Esophagus squamous epithelium (tissue), 5 donors: ENCODE data around the gene KHNYN. TPM values are rescaled to one million over a fixed set of nuclear protein-coding genes. Genes with fewer than 3 reads are reported as not detected.
A peak's percentile ranks its signal among the peaks of the same experiment; 100 is the strongest.
"Not testable (repeated sequence)": the region's sequence is repeated elsewhere in the genome, so short reads cannot be mapped to it uniquely, and the experiment has no call there.

Experiments
- DNase-seq: peaks from one replicate; lab custom pipeline; 2025; lab: John Stamatoyannopoulos, UW
- H3K27ac ChIP-seq, 4 donors: fragments of 200-600 bp; sonication (generic); one replicate each; pipeline ENCODE4 v1.5.1; 2016 to 2019; ENCODE audit warnings: mild to moderate bottlenecking in 1 of 4
- H3K27me3 ChIP-seq, 4 donors: fragments of 200-600 bp; sonication (generic); 1 replicate in 3 of 4; 2 replicates in 1 of 4; pipeline versions ENCODE4 v1.5.1 to v1.6.0; 2017 to 2021; ENCODE audit warnings: antibody characterized with exemption in 1 of 4
- H3K36me3 ChIP-seq, 3 donors: fragments of 200-600 bp; sonication (generic); one replicate each; pipeline ENCODE4 v1.5.1; 2016 to 2019
- H3K4me1 ChIP-seq, 3 donors: fragments of 200-600 bp; sonication (generic); one replicate each; pipeline ENCODE4 v1.5.1; 2017 to 2019
- H3K4me3 ChIP-seq, 4 donors: fragments of 200-600 bp; sonication (generic); 1 replicate in 3 of 4; 2 replicates in 1 of 4; pipeline ENCODE4 v1.5.1; 2016 to 2019; ENCODE audit warnings: mild to moderate bottlenecking in 2 of 4, moderate library complexity in 1 of 4
- H3K9me3 ChIP-seq, 3 donors: fragments of 200-600 bp; sonication (generic); one replicate each; pipeline ENCODE4 v1.5.1; 2016 to 2019
- POLR2A ChIP-seq, 4 donors: fragments of 450-650 bp; IDR thresholded peaks; one replicate each; pipeline ENCODE4 v1.6.1; 2017; ENCODE audit warnings: antibody characterized with exemption in 4 of 4, mild to moderate bottlenecking in 4 of 4, moderate library complexity in 3 of 4
- WGBS, 2 donors: methylation state at CpG; one replicate each; pipeline ENCODE4 v1.1.5; 2018; 5-methylcytosine and 5-hydroxymethylcytosine counted together
- intact Hi-C: fragments of 100-400 bp; cut with DNase I; formaldehyde crosslinking; loops from one replicate; pipeline ENCODE4 v1.15.0; 2022
- total RNA-seq, 4 donors: library from RNA; depleted of rRNA; stranded (reverse); fragments of >200 nt; gene quantifications; one replicate each; pipeline ENCODE4 v1.1.0, GENCODE V29; 2016
- TF ChIP-seq, protein P1 (sequence below), 6 experiments: fragments of 450-650 bp in 4 of 6; fragments of 200-600 bp in 2 of 6; sonication (generic) in 2 of 6; IDR thresholded peaks; one replicate each; pipeline ENCODE4 v1.5.1; 2016 to 2019; ENCODE audit warnings: antibody characterized with exemption in 6 of 6, mild to moderate bottlenecking in 4 of 6, moderate library complexity in 4 of 6
- donor health status: DM: yes; HTN: yes; CAD: no.

The KHNYN gene
- total RNA-seq, 4 donors from 2014 or later, result 35.6 to 68.9 (median 42.9) TPM

DNA sequence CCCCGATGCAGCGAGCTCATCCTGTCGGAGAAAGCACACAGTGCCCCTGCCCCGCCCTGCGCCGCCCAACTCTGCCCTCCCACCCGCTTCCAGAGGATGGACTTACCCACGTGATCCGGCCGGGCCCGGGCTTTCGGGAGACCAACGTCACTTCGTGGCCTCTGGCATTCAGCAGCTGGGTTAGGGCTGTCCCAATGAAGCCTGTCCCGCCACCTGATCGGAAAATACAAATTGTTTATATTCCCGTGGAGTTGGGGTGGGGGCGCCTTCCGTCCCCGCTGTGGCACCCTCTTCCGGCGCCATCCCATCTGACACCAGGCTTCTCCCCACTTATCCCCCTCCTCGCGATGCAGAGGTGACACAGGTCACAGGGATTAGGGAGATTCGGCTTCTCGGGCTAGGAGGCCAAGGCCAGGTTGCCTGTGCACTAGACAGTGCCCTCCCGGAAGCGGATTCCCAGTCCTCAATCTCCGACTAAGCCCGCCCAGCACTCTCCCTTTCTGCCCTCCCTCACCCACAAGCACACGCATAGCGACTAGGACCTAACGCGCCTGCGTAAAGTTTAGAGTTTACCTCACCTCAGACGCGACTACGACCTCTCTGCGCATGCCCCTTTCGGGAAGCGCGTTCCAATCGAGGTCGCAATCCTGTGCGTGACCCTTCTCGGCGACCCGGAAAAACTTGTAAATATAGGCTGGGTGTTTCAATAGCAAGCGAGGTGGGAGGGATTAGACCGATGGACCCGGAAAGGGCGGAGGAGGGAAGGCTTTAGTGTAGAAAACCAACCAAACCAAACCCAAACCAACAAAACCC, 12.7 kb downstream of the KHNYN start, which contains the start of gene SDR39U1:
Gene SDR39U1, minus strand, starts transcription at position 537 of the 813 bp plus-strand sequence. Its CDS starts 7 bp downstream, at position 530.
- peak; percentile 83 for DNase-seq
- intact Hi-C loops, result no loop called here
- Histone ChIP-seq H3K36me3 (peaks cover 14 to 42% (median 22%) of the 10 kb centered on the region in 3 donors), H3K4me3 (peak within 1 kb of the TSS; percentile 59 to 85 (median 73)), H3K9me3 (no peaks in the 10 kb centered on the region), H3K27me3 (no peaks in the 10 kb centered on the region), H3K4me1 (peaks cover 17 to 48% (median 21%) of the 10 kb centered on the region in 3 donors), H3K27ac (peak within 1 kb of the TSS; percentile 97 to 99 (median 99))
- WGBS, 2 donors, result 0% methylated on average over 3 to 31 of the region's 52 CpGs
- TF ChIP-seq, protein P1, sequence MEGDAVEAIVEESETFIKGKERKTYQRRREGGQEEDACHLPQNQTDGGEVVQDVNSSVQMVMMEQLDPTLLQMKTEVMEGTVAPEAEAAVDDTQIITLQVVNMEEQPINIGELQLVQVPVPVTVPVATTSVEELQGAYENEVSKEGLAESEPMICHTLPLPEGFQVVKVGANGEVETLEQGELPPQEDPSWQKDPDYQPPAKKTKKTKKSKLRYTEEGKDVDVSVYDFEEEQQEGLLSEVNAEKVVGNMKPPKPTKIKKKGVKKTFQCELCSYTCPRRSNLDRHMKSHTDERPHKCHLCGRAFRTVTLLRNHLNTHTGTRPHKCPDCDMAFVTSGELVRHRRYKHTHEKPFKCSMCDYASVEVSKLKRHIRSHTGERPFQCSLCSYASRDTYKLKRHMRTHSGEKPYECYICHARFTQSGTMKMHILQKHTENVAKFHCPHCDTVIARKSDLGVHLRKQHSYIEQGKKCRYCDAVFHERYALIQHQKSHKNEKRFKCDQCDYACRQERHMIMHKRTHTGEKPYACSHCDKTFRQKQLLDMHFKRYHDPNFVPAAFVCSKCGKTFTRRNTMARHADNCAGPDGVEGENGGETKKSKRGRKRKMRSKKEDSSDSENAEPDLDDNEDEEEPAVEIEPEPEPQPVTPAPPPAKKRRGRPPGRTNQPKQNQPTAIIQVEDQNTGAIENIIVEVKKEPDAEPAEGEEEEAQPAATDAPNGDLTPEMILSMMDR (IDR thresholded peaks at IDR 0.05), result peak in 3 of 6 experiments; percentile 4 to 26 (median 20)
- TF ChIP-seq POLR2A (IDR thresholded peaks at IDR 0.05), result peak in 3 of 4 donors; percentile 77 to 90 (median 90)

DNA sequence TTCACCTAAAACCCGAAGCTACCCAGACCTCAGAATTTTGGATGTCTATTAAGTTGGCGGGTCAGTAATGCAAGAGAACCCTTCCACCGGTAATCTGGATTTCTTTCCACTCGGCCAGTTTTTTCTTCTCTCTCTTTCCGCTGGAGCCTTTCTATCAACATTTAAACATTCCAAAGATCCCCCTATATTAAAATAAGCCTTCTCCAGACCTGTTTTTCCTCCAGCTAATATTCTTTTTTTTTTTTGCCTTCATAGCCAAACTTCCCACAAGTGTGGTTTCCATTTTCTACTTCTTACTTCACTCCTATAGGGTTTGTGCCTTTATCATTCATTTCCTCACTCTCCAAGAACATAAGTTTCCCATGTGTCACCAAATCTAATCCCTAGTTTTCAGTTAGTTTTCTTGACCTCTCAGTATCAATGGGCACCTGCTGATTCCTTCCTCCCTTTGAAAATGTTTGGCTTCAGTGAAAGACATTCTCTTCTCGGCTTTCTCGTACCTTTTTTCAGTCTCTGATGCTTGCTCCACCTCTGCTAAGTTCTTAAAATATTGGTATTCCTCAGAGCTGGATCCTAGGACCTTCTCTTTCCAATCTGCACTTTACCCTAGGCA, 13.4 kb downstream of the KHNYN start:
- peak overlapping the region; percentile 59 to 85 (median 73) for H3K4me3 ChIP-seq

DNA sequence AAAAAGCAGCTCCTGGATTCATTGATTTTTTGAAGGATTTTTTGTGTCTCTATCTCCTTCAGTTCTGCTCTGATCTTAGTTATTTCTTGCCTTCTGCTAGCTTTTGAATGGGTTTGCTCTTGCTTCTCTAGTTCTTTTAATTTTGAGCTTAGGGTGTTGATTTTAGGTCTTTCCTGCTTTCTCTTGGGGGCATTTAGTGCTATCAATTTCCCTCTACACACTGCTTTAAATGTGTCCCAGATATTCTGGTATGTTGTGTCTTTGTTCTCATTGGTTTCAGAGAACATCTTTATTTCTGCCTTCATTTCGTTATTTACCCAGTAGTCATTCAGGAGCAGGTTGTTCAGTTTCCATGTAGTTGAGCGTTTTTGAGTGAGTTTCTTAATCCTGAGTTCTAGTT, 21.1 kb downstream of the KHNYN start:
- H3K27ac ChIP-seq, H3K27me3 ChIP-seq, H3K4me1 ChIP-seq, H3K9me3 ChIP-seq, DNase-seq, intact Hi-C loops, H3K4me3 ChIP-seq, H3K36me3 ChIP-seq: not testable (repeated sequence)
- WGBS, 2 donors, result 90 to 92% methylated on average over 2 of the region's 2 CpGs

More for the DNA sequence above, 13.4 kb downstream of the KHNYN start:
- Histone ChIP-seq H3K9me3 (no peaks in the 10 kb centered on the region), H3K4me1 (peaks cover 16 to 41% (median 16%) of the 10 kb centered on the region in 3 donors), H3K27me3 (no peaks in the 10 kb centered on the region), H3K36me3 (peaks cover 9 to 34% (median 17%) of the 10 kb centered on the region in 3 donors), H3K27ac (peak overlapping the region; percentile 97 to 99 (median 99))
- intact Hi-C loops, result no loop called here
- 4 to 5% methylated on average over 6 of the region's 7 CpGs for WGBS, 2 donors
- no peak for TF ChIP-seq POLR2A (IDR thresholded peaks at IDR 0.05)
- TF ChIP-seq, protein P1 (IDR thresholded peaks at IDR 0.05), result no peak
- no peak for DNase-seq

DNA sequence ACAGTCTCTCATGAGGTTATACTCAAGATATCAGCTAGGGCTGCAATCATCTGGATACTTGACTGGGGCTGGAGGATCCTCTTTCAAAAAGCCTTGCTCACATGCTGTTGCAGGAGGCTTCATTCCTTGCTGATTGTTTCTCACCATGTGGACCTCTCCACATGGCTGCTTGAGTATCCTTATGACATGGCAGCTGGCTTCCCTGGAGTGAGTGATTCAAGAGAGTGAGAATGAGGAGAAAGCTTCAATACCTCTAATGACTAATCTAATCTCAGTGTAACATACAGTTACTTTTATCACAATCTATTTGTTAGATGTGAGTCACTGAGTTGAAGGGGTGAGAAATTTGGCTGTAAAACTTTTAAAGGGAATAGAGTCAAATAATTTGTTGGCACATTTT, 27.2 kb downstream of the KHNYN start:
- Histone ChIP-seq H3K27me3 (no peaks in the 10 kb centered on the region), H3K4me1 (no peaks in the 10 kb centered on the region), H3K4me3 (no peak overlapping the region), H3K9me3 (peaks cover 0 to 3% (median 0%) of the 10 kb centered on the region in 3 donors), H3K27ac (no peak overlapping the region), H3K36me3 (peaks cover 0 to 10% (median 0%) of the 10 kb centered on the region in 3 donors)
- TF ChIP-seq POLR2A (IDR thresholded peaks at IDR 0.05), result no peak
- TF ChIP-seq, protein P1 (IDR thresholded peaks at IDR 0.05), result no peak
- no peak for DNase-seq
- intact Hi-C loops, result no loop called here

DNA sequence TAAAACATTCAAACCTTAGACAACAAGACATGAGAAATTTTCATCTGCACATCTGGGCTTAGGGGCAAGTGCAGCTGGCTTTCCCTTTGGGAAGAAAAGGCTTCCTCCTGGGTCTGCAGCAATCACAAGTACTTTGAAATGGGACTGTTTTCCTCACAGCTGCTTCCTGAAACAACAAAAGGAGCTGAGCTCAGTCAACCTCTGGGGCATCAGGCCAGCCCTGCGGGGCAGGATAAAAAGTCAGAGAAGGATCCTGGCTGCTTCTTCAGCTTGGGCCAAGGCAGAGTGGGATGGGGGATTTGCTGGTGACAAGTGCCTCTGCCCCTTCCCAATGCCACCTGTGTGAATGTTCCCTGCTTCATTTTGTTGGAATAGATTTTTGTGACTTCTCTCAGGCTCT, 29.0 kb downstream of the KHNYN start:
- no peak overlapping the region for H3K27ac ChIP-seq
- DNase-seq, result no peak
- WGBS, 2 donors, result 38 to 86% methylated on average over 1 of the region's 1 CpG
- peaks cover 0 to 3% (median 0%) of the 10 kb centered on the region in 3 donors for H3K36me3 ChIP-seq
- no peaks in the 10 kb centered on the region for H3K4me1 ChIP-seq
- no peak for TF ChIP-seq POLR2A (IDR thresholded peaks at IDR 0.05)
- TF ChIP-seq, protein P1 (IDR thresholded peaks at IDR 0.05), result no peak
- H3K9me3 ChIP-seq, result peaks cover 0 to 2% (median 0%) of the 10 kb centered on the region in 3 donors
- no peak overlapping the region for H3K4me3 ChIP-seq
- no peaks in the 10 kb centered on the region for H3K27me3 ChIP-seq
- intact Hi-C loops, result no loop called here
